Keratinocyte (primary cell): ENCODE measurements around the gene NAIF1.

Source experiments
- CTCF ChIP-seq, 3 experiments: IDR thresholded peaks in 1 of 3; conservative IDR thresholded peaks in 1 of 3; optimal IDR thresholded peaks in 1 of 3; 2 replicates in 2 of 3; 3 replicates in 1 of 3; pipeline versions ENCODE3 to v1.5.1; 2011; ENCODE audit warnings: low read length in 3 of 3, mild to moderate bottlenecking in 3 of 3, moderate library complexity in 2 of 3, control low read depth in 1 of 3, inconsistent platforms in 1 of 3; ENCODE audit not compliant: insufficient read depth in 2 of 3; ENCODE audit errors: extremely low read depth in 1 of 3
- EZH2 ChIP-seq: IDR thresholded peaks from one replicate; pipeline ENCODE4 v1.6.1; 2012; ENCODE audit warnings: inconsistent platforms, mild to moderate bottlenecking, low read length, moderate library complexity

GRCh38 chr9:128059365-128059983 is 7.6 kb downstream of the NAIF1 start:
- no peak for TF ChIP-seq CTCF (optimal IDR thresholded peaks at IDR 0.05 in 1 of 3, IDR thresholded peaks at IDR 0.05 in 1 of 3, conservative IDR thresholded peaks at IDR 0.05 in 1 of 3; ENCODE audit: extremely low read depth in 1 of 3, insufficient read depth in 2 of 3, low read length in 3 of 3)
- TF ChIP-seq EZH2, result no peak
